ENCODE measurements around the gene KIR2DL4.
"Not testable (repeated sequence)": the region's sequence is repeated elsewhere in the genome, so short reads cannot be mapped to it uniquely, and the experiment has no call there.

Gene KIR2DL4

GRCh38 chr19:54850930-54851329 lies 47.5 kb downstream of the KIR2DL4 start:
- H3K4me1 ChIP-seq: no peaks in the 10 kb centered on the region
- TF ChIP-seq CTCF (IDR thresholded peaks at IDR 0.05): no peak

GRCh38 chr19:54851353-54851752 lies 47.9 kb downstream of the KIR2DL4 start:
- intact Hi-C loops (cut with DNase I; ENCODE audit: low total_unique reads): no loop called here
- H3K4me3 ChIP-seq: no peak overlapping the region
- no peaks in the 10 kb centered on the region for H3K9me3 ChIP-seq
- no peaks in the 10 kb centered on the region for H3K4me1 ChIP-seq
- no peak overlapping the region for H3K27ac ChIP-seq
- DNase-seq: no peak
- no peak for TF ChIP-seq CTCF (IDR thresholded peaks at IDR 0.05)
- no peaks in the 10 kb centered on the region for H3K27me3 ChIP-seq
- no peaks in the 10 kb centered on the region for H3K36me3 ChIP-seq

More at GRCh38 chr19:54850930-54851329, 47.5 kb downstream of the KIR2DL4 start:
- no peak for DNase-seq
- Histone ChIP-seq H3K9me3 (no peaks in the 10 kb centered on the region), H3K27me3 (no peaks in the 10 kb centered on the region), H3K36me3 (no peaks in the 10 kb centered on the region), H3K4me3 (no peak overlapping the region), H3K27ac (no peak overlapping the region)
- intact Hi-C loops (cut with DNase I; ENCODE audit: low total_unique reads): no loop called here

GRCh38 chr19:54855241-54855640 lies 51.8 kb downstream of the KIR2DL4 start:
- intact Hi-C loops (cut with DNase I; ENCODE audit: low total_unique reads); H3K4me1 ChIP-seq; H3K27ac ChIP-seq; H3K4me3 ChIP-seq; H3K9me3 ChIP-seq; H3K36me3 ChIP-seq; DNase-seq; H3K27me3 ChIP-seq: not testable (repeated sequence)

GRCh38 chr19:54858476-54858875 lies 55.1 kb downstream of the KIR2DL4 start:
- H3K27ac ChIP-seq; H3K36me3 ChIP-seq; intact Hi-C loops (cut with DNase I; ENCODE audit: low total_unique reads); H3K27me3 ChIP-seq; H3K9me3 ChIP-seq; H3K4me3 ChIP-seq; H3K4me1 ChIP-seq; DNase-seq: not testable (repeated sequence)

- H3K36me3 ChIP-seq; H3K4me3 ChIP-seq; H3K27ac ChIP-seq; intact Hi-C loops (cut with DNase I; ENCODE audit: low total_unique reads); H3K4me1 ChIP-seq; H3K27me3 ChIP-seq; H3K9me3 ChIP-seq; DNase-seq: not testable (repeated sequence)
Measured at GRCh38 chr19:54859421-54859820, 56.0 kb downstream of the KIR2DL4 start.

GRCh38 chr19:54863459-54863858 lies 60.0 kb downstream of the KIR2DL4 start:
- H3K4me3 ChIP-seq; H3K27me3 ChIP-seq; H3K36me3 ChIP-seq; DNase-seq; H3K9me3 ChIP-seq; H3K27ac ChIP-seq; intact Hi-C loops (cut with DNase I; ENCODE audit: low total_unique reads); H3K4me1 ChIP-seq: not testable (repeated sequence)
